Bronchial epithelial cell (primary cell): ENCODE data around the gene RSPO3. TPM values are rescaled to one million over a fixed set of nuclear protein-coding genes. Genes with fewer than 3 reads are reported as not detected.
A peak's percentile ranks its signal among the peaks of the same experiment; 100 is the strongest.
"Not testable (repeated sequence)": the region's sequence is repeated elsewhere in the genome, so short reads cannot be mapped to it uniquely, and the experiment has no call there.

Experiments used
- DNase-seq: peaks from one replicate; pipeline ENCODE4 v3.0.0-alpha.2; 2010; ENCODE audit warnings: low read depth
- FAIRE-seq: peaks from 2 replicates; lab custom pipeline; 2011; peaks lifted over from hg19 to GRCh38; lab: Jason Lieb, UNC
- H3K27me3 ChIP-seq: 2 replicates; pipeline ENCODE4 v1.5.1; 2011; ENCODE audit warnings: low read length; ENCODE audit not compliant: control insufficient read depth, insufficient read depth
- H3K36me3 ChIP-seq: 2 replicates; pipeline ENCODE4 v1.5.1; 2011; ENCODE audit warnings: low read length; ENCODE audit not compliant: control insufficient read depth, insufficient read depth
- H3K4me3 ChIP-seq: 2 replicates; pipeline ENCODE4 v1.5.1; 2011; ENCODE audit warnings: mild to moderate bottlenecking, low read depth, low read length, control low read depth
- total RNA-seq: library from RNA; depleted of rRNA; stranded (reverse); fragments of >200 nt; gene quantifications from 2 replicates; pipeline ENCODE4 v1.2.1, GENCODE V29; 2014
- TF ChIP-seq, protein P1 (sequence below): IDR thresholded peaks from 2 replicates; pipeline ENCODE4 v1.5.1; 2011; ENCODE audit warnings: mild to moderate bottlenecking, moderate library complexity, low read length, control low read depth, inconsistent platforms; ENCODE audit not compliant: insufficient read depth, severe bottlenecking

Gene RSPO3
- total RNA-seq, 1 donor from 2014 or later = not detected

DNA sequence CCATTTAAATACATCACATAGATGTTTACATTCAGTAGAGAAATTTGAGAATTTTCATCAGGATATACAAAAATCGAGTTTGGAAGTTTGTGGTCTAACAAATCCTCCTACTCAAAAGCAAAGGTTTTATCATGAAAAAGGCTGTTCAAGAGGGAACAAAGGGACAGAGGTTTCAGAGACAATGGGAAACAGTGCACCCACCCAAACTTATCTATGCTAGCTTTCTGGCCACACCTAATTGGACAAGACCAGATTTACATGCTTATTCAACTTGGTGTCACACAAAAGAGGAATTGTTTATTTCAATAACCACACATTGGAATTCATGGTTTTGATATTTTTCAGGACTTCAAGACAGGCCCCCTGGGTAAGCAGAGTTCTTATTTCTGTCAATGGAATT lies 28.4 kb upstream of the RSPO3 start:
- FAIRE-seq (no peak), DNase-seq (no peak)
- H3K27me3 ChIP-seq = no peaks in the 10 kb centered on the region
- no peaks in the 10 kb centered on the region for H3K36me3 ChIP-seq
- no peak overlapping the region for H3K4me3 ChIP-seq
- TF ChIP-seq, protein P1, sequence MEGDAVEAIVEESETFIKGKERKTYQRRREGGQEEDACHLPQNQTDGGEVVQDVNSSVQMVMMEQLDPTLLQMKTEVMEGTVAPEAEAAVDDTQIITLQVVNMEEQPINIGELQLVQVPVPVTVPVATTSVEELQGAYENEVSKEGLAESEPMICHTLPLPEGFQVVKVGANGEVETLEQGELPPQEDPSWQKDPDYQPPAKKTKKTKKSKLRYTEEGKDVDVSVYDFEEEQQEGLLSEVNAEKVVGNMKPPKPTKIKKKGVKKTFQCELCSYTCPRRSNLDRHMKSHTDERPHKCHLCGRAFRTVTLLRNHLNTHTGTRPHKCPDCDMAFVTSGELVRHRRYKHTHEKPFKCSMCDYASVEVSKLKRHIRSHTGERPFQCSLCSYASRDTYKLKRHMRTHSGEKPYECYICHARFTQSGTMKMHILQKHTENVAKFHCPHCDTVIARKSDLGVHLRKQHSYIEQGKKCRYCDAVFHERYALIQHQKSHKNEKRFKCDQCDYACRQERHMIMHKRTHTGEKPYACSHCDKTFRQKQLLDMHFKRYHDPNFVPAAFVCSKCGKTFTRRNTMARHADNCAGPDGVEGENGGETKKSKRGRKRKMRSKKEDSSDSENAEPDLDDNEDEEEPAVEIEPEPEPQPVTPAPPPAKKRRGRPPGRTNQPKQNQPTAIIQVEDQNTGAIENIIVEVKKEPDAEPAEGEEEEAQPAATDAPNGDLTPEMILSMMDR = no peak

DNA sequence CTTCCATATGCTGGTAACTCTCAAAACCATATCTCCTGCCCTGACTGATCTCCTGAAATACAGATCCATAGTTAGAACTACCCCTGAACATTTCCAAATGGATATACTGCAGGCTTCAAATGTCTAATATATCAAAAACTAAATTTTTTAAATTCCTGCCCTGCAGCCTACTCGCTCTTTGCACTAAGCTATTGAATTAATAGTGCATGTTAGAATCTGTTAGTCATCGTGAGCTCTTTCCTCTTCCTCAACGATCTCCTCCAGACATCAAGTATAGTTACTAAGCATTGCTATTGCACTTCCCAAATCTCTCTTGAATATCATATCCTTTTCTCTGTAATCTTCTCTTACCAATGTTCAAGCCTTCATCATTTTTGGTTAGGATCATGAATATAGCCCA lies 26.0 kb upstream of the RSPO3 start:
- Histone ChIP-seq H3K36me3 (no peaks in the 10 kb centered on the region), H3K27me3 (no peaks in the 10 kb centered on the region), H3K4me3 (no peak overlapping the region)
- DNase-seq = peak; percentile 23
- FAIRE-seq = no peak
- TF ChIP-seq, protein P1 = no peak

DNA sequence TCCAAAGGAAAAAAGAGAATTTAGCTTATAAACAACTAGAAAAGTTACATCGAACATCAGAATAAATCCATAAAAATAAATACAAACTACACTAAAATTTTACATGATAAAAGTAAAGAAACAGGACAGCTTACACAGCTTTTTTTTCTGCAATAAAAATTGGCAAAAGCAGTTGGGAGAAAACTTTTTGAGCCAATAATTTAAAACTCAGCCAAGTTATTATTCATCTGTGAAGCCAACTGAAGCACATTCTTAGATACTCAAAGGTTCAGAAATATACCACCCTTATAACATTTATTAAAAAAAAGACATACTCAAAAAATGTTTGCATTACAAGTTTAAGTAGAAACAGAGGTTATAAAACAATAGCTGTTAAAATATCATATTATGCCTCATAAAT lies 23.7 kb upstream of the RSPO3 start:
- H3K36me3 ChIP-seq = no peaks in the 10 kb centered on the region
- TF ChIP-seq, protein P1 = no peak
- DNase-seq (no peak), FAIRE-seq (no peak)
- no peak overlapping the region for H3K4me3 ChIP-seq
- no peaks in the 10 kb centered on the region for H3K27me3 ChIP-seq

- Histone ChIP-seq H3K27me3 (no peaks in the 10 kb centered on the region), H3K36me3 (no peaks in the 10 kb centered on the region), H3K4me3 (no peak overlapping the region)
- DNase-seq = no peak
- no peak for FAIRE-seq
- TF ChIP-seq, protein P1 = no peak
Observed at GRCh38 chr6:127096167-127096566, 22.3 kb upstream of the RSPO3 start.

DNA sequence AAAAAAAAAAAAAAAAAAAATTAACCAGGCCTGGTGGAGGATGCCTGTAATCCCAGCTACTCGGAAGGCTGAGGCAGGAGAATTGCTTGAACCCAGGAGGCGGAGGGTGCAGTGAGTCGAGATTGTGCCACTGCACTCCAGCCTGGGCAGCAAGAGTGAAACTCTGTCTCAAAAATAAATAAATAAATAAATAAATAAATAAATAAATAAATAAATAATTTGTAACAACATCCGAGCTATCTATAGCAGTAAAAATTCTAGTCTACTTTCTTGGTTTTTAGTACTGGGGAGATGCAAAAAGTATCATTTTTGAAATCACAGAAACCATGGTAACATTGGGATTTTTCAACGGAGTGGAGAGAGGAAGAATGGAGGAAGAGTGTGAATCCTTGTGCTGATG lies 21.0 kb upstream of the RSPO3 start:
- DNase-seq, H3K4me3 ChIP-seq, H3K36me3 ChIP-seq, H3K27me3 ChIP-seq, FAIRE-seq: not testable (repeated sequence)

DNA sequence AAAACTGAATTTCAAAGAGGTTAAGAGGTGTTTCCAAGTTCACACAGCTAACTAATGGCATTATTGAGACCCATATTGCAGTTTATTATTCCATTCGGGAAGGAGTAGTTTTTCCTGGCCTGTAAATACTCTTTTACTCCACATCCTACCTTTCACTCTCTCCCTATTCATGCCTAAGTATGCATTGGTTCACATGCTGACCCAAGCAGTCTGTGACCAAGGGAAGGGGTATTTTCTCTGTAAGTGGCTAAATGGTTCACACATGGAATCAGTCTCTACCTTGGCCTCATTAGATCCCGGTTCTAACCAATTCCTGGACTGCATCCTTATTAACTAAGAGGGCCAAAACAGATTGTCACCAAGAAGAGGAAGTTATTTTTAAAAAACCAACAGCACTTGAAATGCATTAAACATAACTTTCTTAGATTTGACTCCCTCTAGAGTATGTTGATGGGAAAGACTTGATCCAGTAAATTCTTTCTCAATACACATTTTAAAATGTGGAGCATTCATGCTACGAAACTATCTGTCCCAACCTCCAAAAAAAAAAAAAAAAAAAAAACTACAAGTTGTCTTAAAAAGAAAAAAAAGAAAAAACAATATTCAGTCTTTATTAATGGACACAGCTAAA lies 17.8 kb upstream of the RSPO3 start:
- FAIRE-seq = no peak
- Histone ChIP-seq H3K4me3 (no peak overlapping the region), H3K36me3 (no peaks in the 10 kb centered on the region), H3K27me3 (peaks cover 2% of the 10 kb centered on the region)
- TF ChIP-seq, protein P1 = peak; percentile 25
- DNase-seq = peak; percentile 22
